HG03196 (cell line): ENCODE data around the gene ASCL3.
A peak's percentile ranks its signal among the peaks of the same experiment; 100 is the strongest.
"Not testable (repeated sequence)": the region's sequence is repeated elsewhere in the genome, so short reads cannot be mapped to it uniquely, and the experiment has no call there.

Source experiments
- ATAC-seq: cut with Tn5 transposase; IDR thresholded peaks from one replicate; pipeline ENCODE4 v1.9.1; 2021; ENCODE audit not compliant: unreplicated experiment

Gene ASCL3

GRCh38 chr11:8942518-8943066 lies at the start of gene ASCL3:
ASCL3 (minus strand) TSS chr11:8943016; CDS start chr11:8938161, 4,855 bp downstream.
- no peak for ATAC-seq

- ATAC-seq: no peak
These were observed 46.6 kb upstream of the ASCL3 start for GRCh38 chr11:8989453-8989852.

- no peak for ATAC-seq
These were observed 45.8 kb upstream of the ASCL3 start for GRCh38 chr11:8988329-8989234.

- ATAC-seq: no peak
These were observed 44.6 kb upstream of the ASCL3 start for GRCh38 chr11:8987446-8987845.

- ATAC-seq: not testable (repeated sequence)
These were observed 44.0 kb upstream of the ASCL3 start for GRCh38 chr11:8986772-8987171.

GRCh38 chr11:8985462-8985861 lies 42.6 kb upstream of the ASCL3 start:
- no peak for ATAC-seq

GRCh38 chr11:8983552-8983951 lies 40.7 kb upstream of the ASCL3 start:
- ATAC-seq: no peak

GRCh38 chr11:8980485-8980884 lies 37.7 kb upstream of the ASCL3 start:
- no peak for ATAC-seq

GRCh38 chr11:8979365-8979764 lies 36.5 kb upstream of the ASCL3 start:
- ATAC-seq: not testable (repeated sequence)

GRCh38 chr11:8973121-8973520 lies 30.3 kb upstream of the ASCL3 start:
- ATAC-seq: no peak

- ATAC-seq: no peak
These were observed 29.1 kb upstream of the ASCL3 start for GRCh38 chr11:8971924-8972316.

- ATAC-seq: no peak
These were observed 28.5 kb upstream of the ASCL3 start for GRCh38 chr11:8971196-8971923.

GRCh38 chr11:8967184-8967583 lies 24.4 kb upstream of the ASCL3 start:
- no peak for ATAC-seq

GRCh38 chr11:8964324-8965320 lies 21.8 kb upstream of the ASCL3 start, which contains the start of gene TMEM9B:
TMEM9B (minus strand) TSS chr11:8964442; CDS start chr11:8964313, 129 bp downstream.
- ATAC-seq: peak; percentile 77

GRCh38 chr11:8963569-8964323 lies 20.9 kb upstream of the ASCL3 start:
- peak; percentile 53 for ATAC-seq

- no peak for ATAC-seq
These were observed 20.0 kb upstream of the ASCL3 start for GRCh38 chr11:8962841-8963240.

- ATAC-seq: no peak
These were observed 18.6 kb upstream of the ASCL3 start for GRCh38 chr11:8961401-8961800.

- ATAC-seq: peak; percentile 36
These were observed 16.8 kb upstream of the ASCL3 start for GRCh38 chr11:8959546-8960166.

GRCh38 chr11:8956860-8957259 lies 14.0 kb upstream of the ASCL3 start:
- no peak for ATAC-seq
